T-helper 9 cell (primary cell): ENCODE data around the gene GAMT.
"Not testable (repeated sequence)": the region's sequence is repeated elsewhere in the genome, so short reads cannot be mapped to it uniquely, and the experiment has no call there.

ENCODE experiments used
- DNase-seq: peaks from one replicate; pipeline ENCODE4 v3.0.0-alpha.2; 2020

Gene GAMT

DNA sequence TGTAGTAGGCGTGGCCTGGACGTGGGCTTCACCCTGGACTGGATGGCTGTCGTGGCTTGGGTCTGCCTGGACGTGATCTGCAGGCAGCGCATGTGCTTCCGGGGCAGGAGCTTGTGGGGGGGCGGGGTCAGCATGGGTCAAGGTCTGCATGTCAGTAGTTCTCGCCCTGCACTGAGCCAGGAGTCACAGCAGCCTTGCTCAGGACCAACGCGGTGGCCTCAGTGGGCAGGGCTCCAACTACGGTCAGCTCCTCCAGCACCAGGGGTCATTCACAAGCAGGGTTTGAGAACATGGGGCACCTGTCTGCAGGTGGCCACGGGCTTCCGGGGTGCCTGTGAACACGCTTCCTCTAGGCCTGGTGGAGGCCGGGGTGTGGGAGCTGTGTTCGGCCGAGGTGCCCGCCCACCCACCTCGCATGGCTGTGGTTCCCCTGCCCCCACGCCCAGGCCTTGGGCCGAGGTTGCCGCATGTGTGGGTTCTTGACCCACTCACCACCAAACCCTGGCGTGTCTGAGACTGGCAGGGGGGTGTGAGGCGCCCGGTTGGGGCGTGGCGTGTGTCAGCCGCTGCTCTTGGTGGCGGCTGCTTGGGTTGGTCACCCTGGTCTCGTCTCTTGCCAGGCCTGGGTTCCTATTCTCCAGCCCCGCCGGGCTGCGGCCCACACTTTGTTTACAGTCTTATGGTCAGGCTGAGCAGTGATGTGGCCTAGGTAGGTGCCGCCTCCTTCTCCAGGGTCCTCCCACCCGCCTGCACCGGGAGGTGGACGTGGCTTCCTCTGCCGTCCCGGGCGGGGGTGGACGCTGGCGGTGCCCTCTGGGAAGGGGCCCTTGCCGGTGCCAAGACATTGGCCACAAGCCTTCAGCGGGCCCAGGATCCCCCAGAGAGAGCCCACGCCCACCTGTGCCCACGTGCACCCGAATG is 32.0 kb upstream of the GAMT start:
- no peak for DNase-seq

DNA sequence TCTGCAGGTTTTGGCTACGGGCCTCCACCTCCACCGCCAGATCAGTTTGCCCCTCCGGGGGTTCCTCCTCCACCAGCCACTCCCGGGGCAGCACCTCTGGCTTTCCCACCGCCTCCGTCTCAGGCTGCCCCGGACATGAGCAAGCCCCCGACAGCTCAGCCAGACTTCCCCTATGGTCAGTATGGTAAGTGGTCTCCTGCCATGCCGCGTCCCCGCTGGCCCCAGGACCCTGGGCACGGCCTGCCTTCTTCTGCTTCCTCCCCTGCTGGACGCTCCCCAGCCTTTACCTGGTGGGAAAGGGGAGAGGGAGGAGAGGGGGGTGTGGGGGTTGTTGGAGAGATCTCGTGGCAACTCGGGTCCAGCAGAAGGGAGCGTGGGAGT is 31.2 kb upstream of the GAMT start:
- DNase-seq, result no peak

DNA sequence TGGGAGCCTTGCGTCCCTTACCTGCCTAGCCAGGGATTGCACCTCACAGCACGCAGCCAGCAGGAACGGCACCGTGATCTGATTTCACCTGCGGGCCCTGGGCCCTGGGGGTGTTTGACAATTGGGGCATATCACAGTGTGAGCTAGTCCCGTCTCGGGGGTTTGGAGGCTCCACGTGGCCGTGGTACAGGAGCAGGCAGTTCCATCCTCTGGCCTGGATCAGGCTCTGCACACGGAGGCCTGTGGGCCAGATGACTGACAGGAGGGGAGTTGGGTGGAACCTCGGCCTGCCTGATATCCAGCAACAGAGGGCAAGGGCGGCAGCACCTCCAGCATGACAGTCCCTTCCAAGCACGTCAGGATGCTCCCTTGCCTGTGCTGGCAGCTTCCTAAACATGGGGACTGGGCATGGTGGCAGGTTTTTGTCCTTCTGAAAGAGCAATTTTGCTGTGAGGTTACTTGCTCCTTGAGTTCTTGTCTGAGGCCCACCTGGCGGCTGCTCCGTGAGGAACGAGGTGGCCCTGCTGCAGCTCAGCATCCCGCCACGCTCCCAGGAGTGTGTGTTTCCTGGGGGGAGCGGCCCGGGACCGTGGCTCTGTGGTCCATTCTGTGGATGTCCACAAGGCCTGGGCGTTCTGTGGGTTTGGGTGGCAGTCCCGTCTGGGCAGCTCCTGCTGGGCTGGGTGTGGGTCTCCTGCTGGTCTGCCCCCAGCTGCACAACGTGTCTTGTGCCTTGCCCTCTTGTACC is 30.6 kb upstream of the GAMT start:
- DNase-seq, result no peak

DNA sequence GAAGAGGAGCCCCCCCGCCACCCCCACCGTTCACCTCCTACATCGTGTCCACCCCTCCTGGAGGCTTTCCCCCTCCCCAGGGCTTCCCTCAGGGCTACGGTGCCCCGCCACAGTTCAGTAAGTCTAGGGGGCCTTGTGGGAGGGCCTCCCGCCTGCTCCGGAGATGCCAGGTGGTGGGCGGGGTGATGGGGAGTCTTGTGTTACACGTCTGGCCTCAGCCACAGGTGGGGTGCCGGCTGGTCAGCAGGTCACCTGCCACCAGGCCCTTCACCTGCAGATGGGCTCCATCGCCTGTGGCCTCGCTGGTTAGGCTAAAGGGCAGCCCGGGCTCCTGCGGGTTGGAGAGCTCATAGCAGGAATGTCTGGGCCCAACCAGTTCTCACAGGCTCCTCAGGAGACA is 28.9 kb upstream of the GAMT start:
- DNase-seq, result no peak

DNA sequence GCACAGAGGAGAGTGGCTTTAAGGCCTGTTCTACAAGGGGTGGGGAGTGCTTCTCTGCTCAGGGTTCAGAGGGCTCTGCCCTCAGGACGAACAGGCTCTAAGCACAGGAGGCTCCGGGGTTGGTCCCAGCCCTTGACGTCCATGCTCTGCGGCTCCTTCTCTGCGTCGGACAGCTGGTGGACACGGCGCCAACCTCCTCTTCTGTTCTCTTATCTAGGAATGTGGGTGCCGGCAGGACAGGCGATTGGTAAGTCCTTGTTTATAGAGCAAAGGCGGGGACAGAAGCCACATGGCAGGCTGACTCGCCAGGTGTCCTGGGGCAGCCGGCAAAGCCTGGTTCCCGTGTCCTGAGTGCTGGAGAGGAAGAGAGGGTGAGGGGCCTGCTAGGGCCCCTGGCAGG is 28.4 kb upstream of the GAMT start:
- DNase-seq, result no peak

DNA sequence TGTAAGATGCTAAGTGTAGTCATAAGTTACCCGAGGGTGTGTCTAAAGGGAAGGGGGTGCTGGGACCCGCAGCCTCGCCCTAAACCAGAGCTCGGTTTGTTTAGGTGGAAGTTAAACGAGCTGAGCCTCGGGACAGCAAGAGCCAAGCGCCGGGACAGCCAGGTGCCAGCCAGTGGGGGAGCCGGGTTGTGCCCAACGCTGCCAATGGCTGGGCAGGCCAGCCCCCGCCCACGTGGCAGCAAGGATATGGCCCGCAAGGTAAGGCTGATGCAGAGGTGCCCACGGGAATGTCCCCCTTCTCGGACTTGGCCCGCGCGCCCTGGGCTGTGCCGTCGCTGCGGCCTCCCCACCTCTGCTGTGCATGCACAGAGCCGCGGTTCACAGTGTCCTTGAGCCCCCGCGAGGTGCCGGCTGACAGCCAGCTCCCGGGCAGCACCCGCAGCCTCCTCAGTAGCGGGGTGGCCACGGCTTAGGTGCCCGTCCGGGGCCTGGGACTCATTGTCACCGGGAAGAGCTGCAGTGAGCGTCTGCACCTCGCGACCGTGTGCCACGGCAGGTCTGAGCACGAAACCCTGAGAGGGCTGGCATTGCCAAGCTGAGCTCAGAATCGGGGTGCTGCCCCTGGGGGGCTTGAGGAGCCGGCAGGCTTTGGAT is 27.5 kb upstream of the GAMT start:
- DNase-seq, result no peak

DNA sequence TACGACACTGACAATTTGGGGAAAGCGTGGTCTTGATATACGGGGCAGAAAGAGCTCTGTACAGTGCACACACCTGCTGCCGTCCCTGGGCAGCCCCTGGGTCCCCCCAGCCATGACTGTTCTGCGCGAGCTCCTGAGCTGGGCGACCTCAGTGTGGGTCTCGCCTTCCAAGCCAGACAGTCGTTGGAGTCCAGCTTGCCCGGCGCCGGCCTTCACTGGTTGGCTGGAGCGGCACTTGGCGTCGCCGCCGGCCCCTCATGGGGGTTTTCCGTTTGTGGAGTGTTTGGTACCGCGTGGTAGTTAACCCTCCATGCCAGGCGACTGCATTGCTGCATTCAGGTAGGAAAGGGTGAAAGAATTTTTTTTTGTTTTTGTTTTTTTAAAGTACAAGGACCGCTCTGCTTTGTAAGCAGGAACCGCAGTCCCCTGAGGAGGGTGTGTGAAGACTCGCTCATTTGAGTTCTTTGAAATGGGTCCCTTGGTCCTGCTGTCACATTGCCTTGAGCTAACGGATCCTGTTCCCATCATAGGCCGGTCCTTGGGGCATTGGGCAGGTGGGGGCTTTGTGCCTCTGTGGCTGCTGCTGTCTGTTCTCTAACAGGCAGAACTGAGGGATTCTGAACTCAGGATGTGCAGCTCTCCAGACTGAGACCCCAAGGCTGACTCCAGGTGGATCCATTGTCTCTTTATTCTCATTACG is 26.0 kb upstream of the GAMT start:
- DNase-seq, result no peak

DNA sequence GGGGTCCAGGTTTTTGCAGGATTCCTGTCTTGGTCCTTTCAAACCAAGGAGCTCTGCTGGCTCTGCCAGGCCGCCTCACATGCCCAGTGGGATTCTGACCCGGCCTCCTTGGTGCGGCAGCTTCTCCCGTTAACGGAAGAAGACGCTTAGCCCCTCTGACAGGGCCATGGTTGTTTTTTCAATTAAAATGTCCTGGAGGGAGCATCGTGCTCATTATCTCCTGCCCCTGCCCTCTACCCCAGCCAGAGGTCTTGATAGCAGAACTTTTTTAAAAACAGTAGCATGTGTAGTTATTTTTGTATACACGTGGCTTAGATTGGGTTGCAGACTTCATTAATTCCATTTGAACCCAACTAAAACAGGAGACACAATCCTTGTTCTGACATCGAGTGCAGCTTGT is 25.4 kb upstream of the GAMT start:
- no peak for DNase-seq

DNA sequence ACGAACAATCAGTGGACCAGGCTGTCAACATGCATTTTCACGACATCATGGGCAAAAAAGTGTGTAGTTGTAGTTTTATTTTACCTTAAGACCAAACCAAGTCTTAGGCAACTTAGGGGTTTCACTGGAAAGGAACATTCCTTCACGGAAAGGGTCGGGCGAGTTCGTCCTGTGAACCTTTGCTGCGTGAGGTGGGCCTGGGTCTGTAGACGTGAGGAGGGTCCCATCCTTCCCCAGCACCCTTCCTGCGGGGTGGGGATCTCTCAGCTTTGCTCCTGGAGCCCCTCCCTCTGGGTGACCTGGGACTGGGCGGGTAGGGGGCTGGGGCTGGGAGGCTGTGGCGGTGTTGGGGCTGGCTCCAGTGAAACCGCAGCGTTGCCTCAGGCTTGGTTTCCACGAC is 24.6 kb upstream of the GAMT start:
- DNase-seq, result no peak

DNA sequence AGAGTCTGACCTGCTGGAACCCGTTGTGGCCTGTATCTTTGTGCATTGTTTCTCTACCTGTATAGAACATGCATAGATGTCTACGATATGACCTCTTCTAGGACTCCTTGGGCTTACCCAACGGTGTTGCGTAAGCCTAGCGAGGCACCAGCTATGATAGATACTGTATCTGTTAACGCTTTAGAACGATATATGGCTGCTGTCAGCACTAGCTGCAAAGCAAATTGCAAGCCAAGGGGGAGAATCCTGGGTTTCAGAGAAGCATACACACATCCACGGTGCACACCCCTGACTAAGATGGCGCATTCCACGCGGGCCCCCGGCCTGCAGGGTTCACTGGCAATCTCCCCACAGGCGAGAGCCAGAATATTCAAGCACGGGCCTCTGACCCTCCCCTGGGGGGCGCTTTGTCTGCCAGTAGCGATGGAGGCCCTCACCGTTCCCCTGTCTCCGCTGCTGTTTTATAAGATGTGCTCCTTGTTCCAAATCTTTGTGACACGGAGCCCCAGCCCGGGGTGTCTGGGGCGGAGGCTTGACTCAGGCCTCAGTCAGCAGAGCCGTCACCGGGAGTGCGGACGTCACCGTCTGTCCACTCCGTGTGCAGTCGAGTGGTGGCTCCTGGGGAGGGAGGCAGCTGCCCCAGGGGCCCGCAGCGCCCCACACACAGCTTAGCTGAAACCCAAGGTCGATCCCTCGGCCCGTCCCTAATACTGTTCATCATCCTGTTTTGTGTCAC is 23.9 kb upstream of the GAMT start:
- no peak for DNase-seq

DNA sequence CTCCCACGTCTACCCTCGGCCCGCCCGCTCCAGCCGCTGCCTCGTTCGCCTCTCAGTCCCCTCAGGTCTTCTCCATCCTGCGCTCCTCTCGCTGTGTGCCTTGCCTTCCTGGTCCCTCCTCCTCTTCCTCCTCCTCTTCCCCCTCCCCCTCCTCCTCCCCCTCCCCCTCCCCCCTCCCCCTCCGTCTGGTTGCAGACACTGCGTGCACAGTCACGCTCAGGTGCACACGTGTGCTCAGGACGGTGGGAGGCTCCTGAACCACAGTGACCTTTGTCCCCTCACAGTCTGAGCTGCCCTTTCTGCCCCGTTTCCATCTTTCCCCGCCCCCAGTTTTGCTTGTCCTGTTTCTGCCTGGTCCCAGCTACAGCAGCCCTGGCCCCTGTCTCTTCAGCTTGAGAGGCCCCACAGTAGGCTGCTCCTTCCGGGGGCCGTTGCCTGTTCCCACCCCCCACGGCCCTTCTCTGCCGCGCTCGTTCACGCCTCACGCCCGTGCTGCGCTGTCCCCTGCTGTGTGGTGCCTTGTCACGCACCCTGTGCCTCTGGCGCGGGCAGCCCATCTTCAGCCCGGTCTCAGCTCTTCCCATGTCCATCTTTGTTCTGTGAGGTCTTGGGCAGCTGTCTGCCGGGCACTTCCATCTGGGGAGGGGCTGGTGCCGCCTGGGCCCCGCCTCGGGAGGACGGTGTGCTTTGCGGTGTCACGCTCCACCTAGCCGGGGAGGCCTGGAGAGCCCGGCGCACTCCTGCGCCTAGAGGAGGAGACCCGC is 23.0 kb upstream of the GAMT start:
- DNase-seq, result no peak

DNA sequence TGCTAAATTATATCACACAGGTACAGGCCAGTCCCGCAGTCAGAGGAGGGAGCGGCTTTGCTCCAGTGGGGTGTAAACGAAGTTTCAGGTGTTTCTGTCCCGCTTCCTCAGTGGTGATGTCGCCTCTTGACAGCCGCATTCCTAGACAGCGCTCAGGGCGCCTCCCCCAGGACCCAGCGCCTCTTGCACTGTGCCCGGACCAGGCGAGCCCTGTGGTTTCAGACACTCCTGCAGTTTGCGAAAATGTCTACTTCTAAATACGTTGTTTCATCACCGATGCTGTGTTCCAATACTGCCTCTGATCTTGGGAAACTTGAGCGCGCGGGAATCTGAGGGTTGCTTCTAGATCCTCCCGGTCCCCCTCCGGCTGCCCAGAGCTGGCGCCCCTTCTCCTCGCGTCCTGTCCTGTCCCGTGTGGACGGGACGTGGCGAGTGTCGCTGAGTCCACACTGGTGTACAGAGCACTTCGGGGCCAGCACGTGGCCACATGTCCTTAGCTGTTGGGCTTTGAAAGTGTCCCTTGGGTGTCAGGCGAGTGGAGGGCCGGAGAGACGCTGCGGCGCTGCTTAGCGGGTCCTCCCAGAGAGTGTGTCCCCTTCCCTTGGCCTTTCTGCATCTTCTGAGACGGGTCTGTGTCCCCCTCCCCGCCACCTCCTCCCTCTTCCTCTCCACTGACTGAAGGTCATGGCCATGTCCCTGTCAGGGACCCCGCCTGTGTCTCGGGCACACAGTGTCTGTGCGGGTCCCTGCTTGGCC is 22.3 kb upstream of the GAMT start:
- DNase-seq, result no peak

DNA sequence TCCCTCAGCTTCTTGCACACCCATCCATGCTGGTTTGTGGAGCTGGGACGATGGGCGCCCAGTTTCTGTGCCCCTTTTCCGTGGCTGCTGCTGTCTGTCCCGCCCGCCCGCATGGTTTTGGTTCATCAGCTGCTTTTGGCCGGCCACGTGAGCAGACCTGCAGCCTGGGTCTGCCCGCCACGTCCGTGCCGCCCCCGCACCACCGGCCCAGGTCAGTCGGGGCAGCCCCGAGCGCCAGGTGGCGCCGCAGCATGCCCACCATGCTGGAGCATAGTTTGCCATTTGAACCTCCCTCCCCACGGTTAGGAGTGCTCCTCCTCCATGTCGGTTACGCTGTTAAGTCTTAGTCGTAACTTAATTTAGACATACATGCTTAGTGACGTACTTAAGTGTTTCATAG is 21.6 kb upstream of the GAMT start:
- no peak for DNase-seq

DNA sequence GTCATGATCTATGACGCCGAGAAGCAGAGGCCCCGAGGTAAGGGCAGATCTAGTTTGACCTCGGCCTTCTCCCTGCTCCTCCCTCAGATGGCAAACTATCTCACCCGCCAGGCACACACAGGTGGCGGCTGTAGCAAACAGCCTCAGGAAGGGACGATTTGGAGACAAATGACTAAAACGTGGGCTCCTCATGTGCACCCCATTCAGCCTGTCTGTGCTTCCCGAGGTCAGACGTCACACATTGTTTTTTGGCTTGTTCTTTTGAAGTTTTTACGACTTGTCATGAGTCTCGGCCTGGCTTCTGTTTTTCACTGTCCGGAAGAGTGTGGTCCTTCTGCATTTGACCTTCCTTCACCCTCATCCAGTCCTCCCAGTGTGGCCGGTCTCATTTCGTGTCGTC is 21.0 kb upstream of the GAMT start:
- no peak for DNase-seq

DNA sequence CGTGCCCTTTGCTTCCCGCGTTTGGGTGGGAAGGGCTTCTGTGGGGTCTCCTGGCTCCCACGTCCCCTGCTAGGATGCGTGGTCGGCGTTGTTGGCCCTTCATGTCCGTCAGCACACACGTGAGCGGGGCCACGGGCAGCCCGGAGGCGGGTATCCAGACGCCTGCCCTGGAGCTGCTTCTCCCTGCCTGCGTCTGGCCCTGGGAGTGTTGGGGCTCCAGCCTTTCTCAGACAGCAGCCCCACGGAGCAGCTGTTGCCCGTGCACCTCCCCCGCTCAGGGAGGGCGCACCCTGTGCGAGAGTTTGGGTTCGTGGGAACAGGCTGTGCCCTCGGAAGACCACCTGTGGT is 20.6 kb upstream of the GAMT start:
- DNase-seq, result no peak

DNA sequence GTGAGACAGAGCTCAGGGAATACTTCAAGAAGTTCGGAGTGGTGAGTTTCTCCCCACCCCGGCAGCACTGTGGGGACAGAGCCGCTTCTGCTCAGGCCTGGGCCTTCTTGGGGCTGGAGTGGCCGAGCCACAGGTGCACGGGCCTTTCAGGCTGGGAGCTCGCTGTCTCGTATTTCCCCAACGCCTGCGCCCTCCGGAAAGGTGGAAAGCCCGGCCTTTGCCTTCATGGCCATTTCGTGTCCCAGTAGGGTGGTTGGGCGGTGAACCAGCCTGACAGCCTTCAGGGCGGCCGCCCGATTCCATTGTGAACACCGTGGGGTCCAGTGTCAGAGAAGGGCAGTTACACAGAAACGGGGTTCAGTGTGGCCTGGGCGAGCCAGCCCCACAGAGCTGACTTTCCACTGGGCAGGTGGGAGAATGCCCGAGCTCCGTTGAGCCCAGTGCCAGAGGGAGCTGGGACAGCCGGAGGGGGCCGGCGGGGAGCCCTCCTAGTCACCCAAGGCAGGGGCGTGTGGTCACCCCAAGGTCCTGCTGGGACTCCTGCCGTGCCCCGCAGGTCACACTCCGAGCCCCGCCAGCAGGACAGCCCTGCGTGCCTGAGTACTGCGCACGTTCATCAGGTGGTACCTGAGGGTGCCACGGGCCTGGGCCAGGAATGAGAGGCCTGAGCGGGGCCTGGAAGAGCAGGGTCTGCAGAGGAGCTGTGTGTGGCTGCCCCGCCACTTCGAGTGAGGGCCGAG is 20.0 kb upstream of the GAMT start:
- no peak for DNase-seq

DNA sequence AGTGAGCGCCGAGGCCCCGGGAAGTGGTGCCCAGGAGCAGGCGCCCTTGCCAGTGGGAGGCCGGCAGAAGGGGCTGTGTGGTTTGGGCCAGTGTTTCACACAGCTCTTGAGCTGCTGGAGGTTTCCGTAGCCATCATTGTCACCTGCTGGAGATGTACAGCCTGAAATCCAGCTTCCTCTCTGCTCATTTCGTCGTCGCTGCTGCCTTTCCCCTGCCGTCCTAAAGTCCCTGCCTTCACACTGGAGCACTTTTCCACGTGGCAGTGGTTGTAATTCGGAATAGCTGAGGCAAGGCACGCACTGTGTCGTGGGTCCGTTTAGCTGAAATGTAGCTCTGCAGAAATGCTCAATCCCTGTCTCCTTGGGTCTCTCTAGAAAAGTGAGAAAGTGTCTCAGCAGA is 19.2 kb upstream of the GAMT start:
- DNase-seq, result no peak

DNA sequence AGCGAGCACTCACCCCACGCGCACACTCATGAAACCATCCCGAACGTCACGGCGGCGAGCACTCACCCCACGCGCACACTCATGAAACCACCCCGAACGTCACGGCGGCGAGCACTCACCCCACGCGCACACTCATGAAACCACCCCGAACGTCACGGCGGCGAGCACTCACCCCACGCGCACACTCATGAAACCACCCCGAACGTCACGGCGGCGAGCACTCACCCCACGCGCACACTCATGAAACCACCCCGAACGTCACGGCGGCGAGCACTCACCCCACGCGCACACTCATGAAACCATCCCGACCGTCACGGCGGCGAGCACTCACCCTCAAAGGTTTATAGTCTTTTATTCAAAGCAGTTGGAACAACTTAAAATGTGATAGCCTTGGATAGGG is 18.7 kb upstream of the GAMT start:
- not testable (repeated sequence) for DNase-seq

DNA sequence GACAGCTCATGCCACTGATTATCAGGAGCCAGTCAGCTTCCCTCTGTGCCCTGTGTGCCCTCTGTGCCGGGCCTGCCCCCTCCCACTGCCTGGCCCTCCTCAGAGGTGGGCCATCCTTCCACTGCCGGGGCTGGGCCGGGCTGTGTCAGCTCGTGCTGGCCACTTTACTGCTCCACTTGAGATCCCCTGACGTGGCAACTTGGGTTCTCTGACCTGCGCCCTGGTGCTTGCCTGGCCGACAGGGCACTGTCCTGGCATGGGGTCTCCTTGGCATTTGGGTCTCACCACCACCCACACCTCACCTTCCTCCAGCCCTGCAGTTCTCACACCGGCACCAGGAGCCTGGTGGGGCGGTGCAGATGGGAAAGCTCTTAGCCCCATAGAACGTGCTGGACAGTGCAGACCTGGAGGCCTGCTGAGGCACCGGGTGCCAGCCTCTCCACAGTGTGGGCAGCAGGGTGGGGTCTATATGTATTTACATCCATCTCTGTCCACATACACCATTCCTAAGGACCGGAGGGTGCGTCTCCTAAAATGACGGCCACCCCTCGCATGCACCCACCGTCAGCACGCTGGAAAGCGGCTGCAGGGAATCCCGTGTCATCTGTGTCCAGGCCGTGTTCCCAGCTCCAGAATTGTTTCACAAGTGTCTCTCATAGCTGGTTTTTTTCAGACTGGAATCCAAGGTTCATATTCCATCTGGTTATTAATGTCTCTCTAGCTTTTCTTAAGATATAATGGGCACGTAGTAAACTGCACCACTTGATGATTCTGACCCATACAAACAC is 17.8 kb upstream of the GAMT start:
- no peak for DNase-seq

DNA sequence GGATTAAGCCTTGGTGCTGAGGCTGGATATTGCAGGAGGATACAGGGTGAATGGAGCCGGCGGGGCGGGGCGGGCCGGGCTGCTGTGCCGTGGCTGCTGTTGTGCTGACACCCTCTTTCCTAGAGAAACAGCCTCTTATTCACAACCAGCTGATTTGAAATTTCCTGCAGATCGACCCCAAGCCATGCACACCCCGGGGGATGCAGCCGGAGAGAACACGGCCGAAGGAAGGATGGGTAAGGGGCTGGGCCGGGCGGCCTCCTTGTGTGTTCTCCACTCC is 17.1 kb upstream of the GAMT start:
- no peak for DNase-seq
